Subcutaneous adipose tissue (tissue), 4 donors: ENCODE results near the gene EEFSEC. TPM values are rescaled to one million over a fixed set of nuclear protein-coding genes. Genes with fewer than 3 reads are reported as not detected.

Experiments
- total RNA-seq, 4 donors: library from RNA; depleted of rRNA; stranded (reverse); fragments of >200 nt; gene quantifications; one replicate each; pipeline ENCODE4 v1.1.0, GENCODE V29; 2016
- TF ChIP-seq, protein P1 (sequence below): fragments of 450-650 bp; IDR thresholded peaks from one replicate; pipeline ENCODE4 v1.5.1; 2016; ENCODE audit warnings: low read depth, mild to moderate bottlenecking, control low read depth, antibody characterized with exemption, moderate library complexity

The EEFSEC gene
- total RNA-seq, 4 donors from 2014 or later = 13.7 to 26.9 (median 17.4) TPM

DNA sequence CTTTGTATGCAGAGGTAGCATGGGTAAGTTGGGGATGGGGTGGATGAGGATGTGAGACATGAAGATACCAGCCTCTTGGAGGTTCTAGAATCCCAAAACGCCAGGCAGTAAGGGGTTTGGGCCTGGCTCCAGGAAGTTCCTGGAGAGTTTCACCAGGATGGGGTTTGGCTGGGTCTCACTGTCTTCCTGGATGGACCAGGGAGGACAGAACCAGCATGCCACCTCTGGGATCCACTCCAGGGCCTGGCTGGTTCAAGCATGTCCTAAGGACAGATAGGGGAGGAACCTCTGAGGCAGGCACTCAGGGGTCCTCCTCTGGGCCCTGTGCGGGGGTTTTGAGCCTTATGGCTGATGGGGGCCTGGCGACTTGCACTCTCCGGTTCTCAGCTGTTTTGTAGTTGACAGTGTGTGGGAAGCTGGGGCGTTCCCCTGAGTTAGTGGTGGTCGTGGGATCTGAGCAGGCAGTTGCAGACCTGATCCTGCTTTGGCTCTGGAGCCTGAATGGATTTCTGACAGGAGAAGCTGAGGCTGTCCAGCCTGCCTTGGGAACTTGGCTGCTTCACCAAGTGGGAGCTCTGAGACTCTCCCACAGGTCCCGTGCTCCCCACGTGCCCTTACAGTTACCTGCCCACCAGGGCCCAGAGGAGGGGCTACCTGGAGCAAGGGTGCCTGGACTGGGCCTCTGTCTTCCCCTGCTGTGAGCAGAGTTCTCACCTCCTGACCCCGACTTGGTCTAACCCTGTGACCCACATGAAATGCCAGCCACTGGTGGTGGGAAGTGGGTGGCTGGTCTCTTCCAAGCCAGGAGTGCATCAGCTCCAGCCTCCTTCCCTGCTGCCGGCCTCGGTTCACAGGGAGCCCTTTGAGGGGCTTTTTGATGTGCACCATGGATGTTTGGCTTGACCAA, 128.4 kb downstream of the EEFSEC start:
- TF ChIP-seq, protein P1, sequence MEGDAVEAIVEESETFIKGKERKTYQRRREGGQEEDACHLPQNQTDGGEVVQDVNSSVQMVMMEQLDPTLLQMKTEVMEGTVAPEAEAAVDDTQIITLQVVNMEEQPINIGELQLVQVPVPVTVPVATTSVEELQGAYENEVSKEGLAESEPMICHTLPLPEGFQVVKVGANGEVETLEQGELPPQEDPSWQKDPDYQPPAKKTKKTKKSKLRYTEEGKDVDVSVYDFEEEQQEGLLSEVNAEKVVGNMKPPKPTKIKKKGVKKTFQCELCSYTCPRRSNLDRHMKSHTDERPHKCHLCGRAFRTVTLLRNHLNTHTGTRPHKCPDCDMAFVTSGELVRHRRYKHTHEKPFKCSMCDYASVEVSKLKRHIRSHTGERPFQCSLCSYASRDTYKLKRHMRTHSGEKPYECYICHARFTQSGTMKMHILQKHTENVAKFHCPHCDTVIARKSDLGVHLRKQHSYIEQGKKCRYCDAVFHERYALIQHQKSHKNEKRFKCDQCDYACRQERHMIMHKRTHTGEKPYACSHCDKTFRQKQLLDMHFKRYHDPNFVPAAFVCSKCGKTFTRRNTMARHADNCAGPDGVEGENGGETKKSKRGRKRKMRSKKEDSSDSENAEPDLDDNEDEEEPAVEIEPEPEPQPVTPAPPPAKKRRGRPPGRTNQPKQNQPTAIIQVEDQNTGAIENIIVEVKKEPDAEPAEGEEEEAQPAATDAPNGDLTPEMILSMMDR = no peak

DNA sequence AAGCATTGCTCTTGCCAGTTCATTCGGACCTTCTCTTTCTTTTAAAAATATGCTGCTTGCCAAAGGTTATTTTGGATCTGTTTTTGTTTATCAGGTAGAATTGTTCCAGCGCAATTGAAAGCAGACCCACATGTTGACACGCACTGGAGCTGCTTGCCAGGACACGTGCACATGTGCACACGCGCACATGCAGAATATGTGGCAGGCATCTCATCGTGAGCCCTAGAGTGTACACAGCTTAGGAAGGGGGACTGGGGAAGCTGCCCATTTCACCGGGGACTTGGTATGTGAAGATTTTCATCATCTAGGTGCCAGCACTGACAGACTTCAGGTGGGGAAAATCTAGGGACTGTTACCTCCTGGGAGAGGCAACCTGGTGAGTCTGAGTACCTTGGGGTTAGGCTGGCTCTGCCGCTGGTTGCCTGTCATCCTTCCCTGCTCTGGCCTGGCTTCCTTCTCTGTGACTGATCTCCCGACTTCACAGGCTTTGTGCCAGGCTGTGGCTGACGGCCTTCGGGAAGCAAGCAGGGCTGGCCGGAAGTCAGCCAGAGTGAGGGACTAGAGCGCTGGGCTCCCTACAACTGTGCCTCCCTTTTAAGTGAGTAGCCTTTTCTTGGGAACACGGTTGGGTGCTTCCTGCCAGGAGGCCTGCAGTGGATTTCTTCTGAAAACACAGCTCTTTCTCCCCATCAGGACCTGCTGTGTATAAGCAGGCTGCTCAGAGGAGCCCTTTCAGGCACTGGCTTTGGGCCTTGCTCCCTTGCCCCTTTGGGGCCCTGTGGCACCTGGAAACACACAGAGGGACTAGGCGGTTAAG, 129.3 kb downstream of the EEFSEC start:
- TF ChIP-seq, protein P1 = no peak

DNA sequence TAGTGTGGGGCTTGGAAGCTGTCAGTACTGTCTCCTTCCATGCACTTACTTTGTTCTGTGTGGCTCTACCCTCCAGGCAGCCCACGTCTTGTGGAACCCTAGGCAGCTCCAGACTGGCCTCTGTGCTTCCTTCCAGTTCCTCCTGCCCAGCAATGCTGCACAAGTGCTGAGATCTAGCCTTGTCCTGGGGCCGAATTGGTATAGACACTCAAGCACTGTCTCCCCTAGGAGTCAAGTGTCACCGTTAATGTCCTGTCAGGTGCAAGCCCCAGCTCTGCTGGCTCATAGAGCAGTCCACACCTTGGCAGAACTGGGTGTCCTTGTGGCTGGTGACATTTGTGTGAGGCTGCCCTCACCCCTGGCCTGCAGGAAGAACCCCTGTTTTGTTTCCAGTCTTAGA, 130.1 kb downstream of the EEFSEC start:
- TF ChIP-seq, protein P1 = no peak

DNA sequence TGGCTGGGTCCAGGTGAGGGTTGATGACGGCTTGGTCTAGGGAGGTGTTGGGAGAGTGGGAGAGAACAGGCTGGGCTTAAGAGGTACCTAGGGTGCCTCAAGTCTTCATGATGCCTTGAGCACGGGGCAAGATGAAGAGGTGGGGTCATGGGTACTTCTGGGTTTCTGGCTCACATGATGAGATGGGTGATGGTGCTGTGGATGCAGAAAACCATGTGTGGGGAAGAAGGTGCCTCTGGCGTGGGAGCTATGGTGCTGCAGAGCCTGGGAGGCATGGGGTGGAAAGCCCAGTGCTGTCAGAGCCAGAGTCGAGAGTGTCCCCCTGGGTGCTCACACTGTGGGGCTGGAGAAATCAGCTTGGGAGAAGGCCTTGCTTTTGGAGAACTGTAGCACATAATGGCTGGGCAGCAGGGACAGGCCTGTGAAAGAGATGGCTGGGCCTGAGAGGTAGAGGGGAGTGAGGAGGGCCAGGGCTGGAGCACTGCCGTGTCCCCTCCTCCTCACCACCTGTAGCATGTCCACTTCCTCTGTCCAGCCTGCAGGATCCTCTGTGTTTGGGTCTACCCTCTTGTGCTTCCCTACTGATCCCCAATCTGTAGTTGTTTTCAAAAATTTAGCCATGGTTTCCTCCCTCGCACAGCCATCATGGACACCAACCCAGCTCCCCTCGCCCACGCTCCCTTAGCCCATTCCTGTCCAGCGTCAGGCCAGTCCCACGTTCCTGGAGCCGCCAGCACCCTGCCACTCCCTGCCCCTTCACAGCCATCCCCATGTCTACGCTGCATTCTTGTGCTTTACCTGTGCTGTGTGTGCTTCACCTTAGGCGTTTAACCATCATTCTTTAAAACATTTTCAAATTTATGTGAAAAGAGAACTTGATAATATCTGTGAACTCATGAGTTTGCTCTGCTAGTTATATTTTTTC, 132.0 kb downstream of the EEFSEC start:
- TF ChIP-seq, protein P1 = no peak

DNA sequence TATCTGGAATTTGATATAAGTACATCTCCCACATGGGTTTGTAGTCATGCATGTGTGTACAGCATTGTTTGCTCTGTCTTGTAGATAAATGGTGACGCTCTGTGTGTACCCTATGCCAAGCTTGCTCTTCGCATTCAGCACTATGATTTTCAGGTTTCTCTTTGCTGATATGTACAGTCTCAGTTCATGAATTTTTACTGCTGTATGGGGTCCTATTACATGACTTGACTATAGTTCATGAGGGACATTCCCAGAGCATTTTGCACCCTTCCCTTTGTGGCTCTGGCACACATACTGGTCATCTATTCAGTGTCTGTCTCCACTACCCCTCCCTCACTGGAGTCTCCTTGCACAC, 132.7 kb downstream of the EEFSEC start:
- TF ChIP-seq, protein P1 = no peak

DNA sequence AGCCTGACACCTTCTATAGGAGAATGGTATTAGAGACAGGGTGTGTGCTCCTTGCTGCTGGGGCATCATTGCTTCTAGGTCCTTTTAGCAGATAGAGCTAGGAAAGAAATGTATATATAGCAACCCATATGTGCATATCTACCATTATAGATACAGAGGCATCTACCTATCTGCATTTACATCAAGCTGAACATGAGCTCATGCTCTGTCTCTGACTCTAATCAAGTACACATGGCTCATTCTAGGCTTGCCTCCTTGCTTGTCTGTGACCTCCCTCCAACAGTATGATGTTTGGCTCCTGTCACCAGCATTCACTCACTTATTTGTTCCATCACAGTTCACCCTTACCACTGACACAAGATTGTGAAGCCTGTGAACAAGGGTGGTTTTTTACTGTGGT, 133.4 kb downstream of the EEFSEC start:
- TF ChIP-seq, protein P1 = no peak
